Large intestine (tissue), 3 donors: ENCODE results near the gene PROCR. TPM values are rescaled to one million over a fixed set of nuclear protein-coding genes. Genes with fewer than 3 reads are reported as not detected.
"Not testable (repeated sequence)": the region's sequence is repeated elsewhere in the genome, so short reads cannot be mapped to it uniquely, and the experiment has no call there.

Source experiments
- DNase-seq, 2 donors: peaks; one replicate each; pipeline versions ENCODE4 v3.0.0 to v3.0.0-alpha.2; 2013
- H3K27ac ChIP-seq: one replicate; pipeline ENCODE4 v1.5.1; 2013; ENCODE audit warnings: low read length
- H3K27me3 ChIP-seq: 2 replicates; pipeline ENCODE4 v1.6.1; 2013; ENCODE audit warnings: low read length; ENCODE audit not compliant: control insufficient read depth, insufficient read depth
- H3K36me3 ChIP-seq: 2 replicates; pipeline ENCODE4 v1.6.1; 2013; ENCODE audit warnings: low read length; ENCODE audit not compliant: control insufficient read depth, insufficient read depth
- H3K4me1 ChIP-seq: one replicate; pipeline ENCODE4 v1.6.1; 2013; ENCODE audit warnings: low read length; ENCODE audit not compliant: control insufficient read depth, insufficient read depth
- H3K4me3 ChIP-seq: one replicate; pipeline ENCODE4 v1.5.1; 2013; ENCODE audit warnings: low read length
- H3K9me3 ChIP-seq: one replicate; pipeline ENCODE4 v1.6.1; 2013; ENCODE audit warnings: mild to moderate bottlenecking, low read depth, low read length, moderate library complexity; ENCODE audit not compliant: control insufficient read depth
- WGBS: methylation state at CpG from one replicate; pipeline ENCODE4 v1.1.5; 2013; ENCODE audit warnings: low lambda C conversion rate; ENCODE audit not compliant: insufficient coverage; 5-methylcytosine and 5-hydroxymethylcytosine counted together
- polyA plus RNA-seq: library from polyadenylated mRNA; unstranded; fragments of 120-200 nt; gene quantifications from one replicate; pipeline ENCODE4 v1.2.1, GENCODE V29; 2013

Gene PROCR
- polyA plus RNA-seq, 1 donor = 31.5 TPM

GRCh38 chr20:35193031-35193791, 21.3 kb downstream of the PROCR start:
- no CpG with 5 or more reads among the region's 9 CpGs for WGBS
- not testable (repeated sequence) for H3K27me3 ChIP-seq, H3K4me1 ChIP-seq, H3K4me3 ChIP-seq, DNase-seq, H3K27ac ChIP-seq, H3K36me3 ChIP-seq
- H3K9me3 ChIP-seq = peaks cover 13% of the 10 kb centered on the region

- Histone ChIP-seq H3K36me3 (no peaks in the 10 kb centered on the region), H3K4me3 (no peak overlapping the region), H3K9me3 (peaks cover 21% of the 10 kb centered on the region), H3K27me3 (no peaks in the 10 kb centered on the region), H3K27ac (no peak overlapping the region), H3K4me1 (no peaks in the 10 kb centered on the region)
- DNase-seq = no peak
Measured at GRCh38 chr20:35196313-35196712, 24.4 kb downstream of the PROCR start.

- H3K4me3 ChIP-seq = no peak overlapping the region
- no peaks in the 10 kb centered on the region for H3K36me3 ChIP-seq
- no peak overlapping the region for H3K27ac ChIP-seq
- peaks cover 21% of the 10 kb centered on the region for H3K9me3 ChIP-seq
- no peak for DNase-seq
- no peaks in the 10 kb centered on the region for H3K27me3 ChIP-seq
- H3K4me1 ChIP-seq = no peaks in the 10 kb centered on the region
Measured at GRCh38 chr20:35199740-35200139, 27.9 kb downstream of the PROCR start.

- WGBS = no CpG with 5 or more reads among the region's 1 CpG
- Histone ChIP-seq H3K27ac (no peak overlapping the region), H3K9me3 (peaks cover 21% of the 10 kb centered on the region), H3K4me3 (no peak overlapping the region), H3K27me3 (no peaks in the 10 kb centered on the region), H3K4me1 (no peaks in the 10 kb centered on the region), H3K36me3 (no peaks in the 10 kb centered on the region)
- DNase-seq = no peak
Measured at GRCh38 chr20:35200267-35200666, 28.4 kb downstream of the PROCR start.

- H3K36me3 ChIP-seq, H3K4me1 ChIP-seq, DNase-seq, H3K27ac ChIP-seq, H3K27me3 ChIP-seq, H3K4me3 ChIP-seq: not testable (repeated sequence)
- peaks cover 13% of the 10 kb centered on the region for H3K9me3 ChIP-seq
- WGBS = 90% methylated on average over 2 of the region's 5 CpGs
Measured at GRCh38 chr20:35201467-35201866, 29.6 kb downstream of the PROCR start.

GRCh38 chr20:35206802-35207201, 34.9 kb downstream of the PROCR start:
- Histone ChIP-seq H3K27me3 (no peaks in the 10 kb centered on the region), H3K36me3 (no peaks in the 10 kb centered on the region), H3K4me1 (no peaks in the 10 kb centered on the region), H3K9me3 (no peaks in the 10 kb centered on the region), H3K4me3 (no peak overlapping the region), H3K27ac (no peak overlapping the region)
- no peak for DNase-seq
- WGBS = no CpG with 5 or more reads among the region's 1 CpG

- no peaks in the 10 kb centered on the region for H3K27me3 ChIP-seq
- no peaks in the 10 kb centered on the region for H3K4me1 ChIP-seq
- peak overlapping the region; percentile 8 for H3K27ac ChIP-seq
- no peaks in the 10 kb centered on the region for H3K9me3 ChIP-seq
- DNase-seq = peak; percentile 70 to 81
- no peak overlapping the region for H3K4me3 ChIP-seq
- H3K36me3 ChIP-seq = no peaks in the 10 kb centered on the region
- 0% methylated on average over 1 of the region's 8 CpGs for WGBS
Measured at GRCh38 chr20:35207950-35208611, 36.2 kb downstream of the PROCR start.

GRCh38 chr20:35215066-35215956, 43.4 kb downstream of the PROCR start:
- no peak for DNase-seq
- 39% methylated on average over 2 of the region's 12 CpGs for WGBS

GRCh38 chr20:35216541-35216940, 44.7 kb downstream of the PROCR start:
- 94% methylated on average over 2 of the region's 5 CpGs for WGBS
- DNase-seq = no peak
- H3K27ac ChIP-seq = no peak overlapping the region
- H3K27me3 ChIP-seq = no peaks in the 10 kb centered on the region
- no peaks in the 10 kb centered on the region for H3K4me1 ChIP-seq
- no peak overlapping the region for H3K4me3 ChIP-seq
- H3K36me3 ChIP-seq = no peaks in the 10 kb centered on the region
- H3K9me3 ChIP-seq = no peaks in the 10 kb centered on the region

More at GRCh38 chr20:35215066-35215956, 43.4 kb downstream of the PROCR start:
- Histone ChIP-seq H3K4me3 (no peak overlapping the region), H3K9me3 (no peaks in the 10 kb centered on the region), H3K36me3 (no peaks in the 10 kb centered on the region), H3K27ac (no peak overlapping the region), H3K27me3 (no peaks in the 10 kb centered on the region), H3K4me1 (no peaks in the 10 kb centered on the region)

- H3K4me3 ChIP-seq = no peak overlapping the region
- H3K27ac ChIP-seq = no peak overlapping the region
- peaks cover 3% of the 10 kb centered on the region for H3K4me1 ChIP-seq
- no peak for DNase-seq
- peaks cover 22% of the 10 kb centered on the region for H3K27me3 ChIP-seq
- 89% methylated on average over 2 of the region's 5 CpGs for WGBS
- no peaks in the 10 kb centered on the region for H3K9me3 ChIP-seq
- H3K36me3 ChIP-seq = no peaks in the 10 kb centered on the region
Measured at GRCh38 chr20:35223941-35224340, 52.1 kb downstream of the PROCR start.
